Limb (tissue), 2 donors: ENCODE results near the gene CNDP1.

Experiments
- DNase-seq, 2 donors: peaks; one replicate each; pipeline ENCODE4 v3.0.0-alpha.2; 2016; ENCODE audit errors: extremely low spot score in 2 of 2

CNDP1 gene

GRCh38 chr18:74579496-74580065 lies 45.3 kb downstream of the CNDP1 start:
- DNase-seq: no peak

GRCh38 chr18:74582642-74583041 lies 48.3 kb downstream of the CNDP1 start:
- DNase-seq: no peak

GRCh38 chr18:74587441-74587840 lies 53.1 kb downstream of the CNDP1 start:
- DNase-seq: no peak

- DNase-seq: no peak
Measured at GRCh38 chr18:74589021-74589420, 54.7 kb downstream of the CNDP1 start.

- no peak for DNase-seq
Measured at GRCh38 chr18:74589811-74590210, 55.5 kb downstream of the CNDP1 start.

- DNase-seq: no peak
Measured at GRCh38 chr18:74590671-74591070, 56.4 kb downstream of the CNDP1 start.

GRCh38 chr18:74595431-74595830 lies 61.1 kb downstream of the CNDP1 start:
- no peak for DNase-seq

- DNase-seq: peak in 1 of 2 donors; percentile 86
Measured at GRCh38 chr18:74597034-74597661, 62.8 kb downstream of the CNDP1 start.

- DNase-seq: peak; percentile 92 to 96
Measured at GRCh38 chr18:74597662-74598349, 63.5 kb downstream of the CNDP1 start, which contains the start of gene ZNF407. Gene ZNF407 (plus strand): TSS chr18:74597870. CDS start chr18:74631020, 33,150 bp downstream.

GRCh38 chr18:74598350-74599001 lies 64.2 kb downstream of the CNDP1 start:
- peak; percentile 60 to 79 for DNase-seq

GRCh38 chr18:74604361-74604760 lies 70.1 kb downstream of the CNDP1 start:
- DNase-seq: no peak

- DNase-seq: peak in 1 of 2 donors; percentile 12
Measured at GRCh38 chr18:74604774-74605173, 70.5 kb downstream of the CNDP1 start.

- no peak for DNase-seq
Measured at GRCh38 chr18:74608681-74609080, 74.4 kb downstream of the CNDP1 start.

- DNase-seq: no peak
Measured at GRCh38 chr18:74609535-74609934, 75.2 kb downstream of the CNDP1 start.

GRCh38 chr18:74610051-74610615 lies 75.8 kb downstream of the CNDP1 start:
- no peak for DNase-seq

- DNase-seq: no peak
Measured at GRCh38 chr18:74610860-74611259, 76.6 kb downstream of the CNDP1 start.

- no peak for DNase-seq
Measured at GRCh38 chr18:74611765-74612164, 77.5 kb downstream of the CNDP1 start.

GRCh38 chr18:74613381-74613780 lies 79.1 kb downstream of the CNDP1 start:
- no peak for DNase-seq

GRCh38 chr18:74616494-74616893 lies 82.2 kb downstream of the CNDP1 start:
- no peak for DNase-seq

- no peak for DNase-seq
Measured at GRCh38 chr18:74617486-74617885, 83.2 kb downstream of the CNDP1 start.

- no peak for DNase-seq
Measured at GRCh38 chr18:74622072-74622471, 87.8 kb downstream of the CNDP1 start.
